Fibroblast of the conjunctiva (primary cell): ENCODE results near the gene DNAJC11.
"Not testable (repeated sequence)": the region's sequence is repeated elsewhere in the genome, so short reads cannot be mapped to it uniquely, and the experiment has no call there.

Source experiments
- DNase-seq: peaks from one replicate; pipeline ENCODE4 v3.0.0-alpha.2; 2010; ENCODE audit warnings: low read depth

Gene DNAJC11

GRCh38 chr1:6695868-6696267 is 5.7 kb downstream of the DNAJC11 start:
- no peak for DNase-seq

GRCh38 chr1:6694121-6694713 is 7.4 kb downstream of the DNAJC11 start:
- DNase-seq: no peak

- no peak for DNase-seq
These were observed 8.7 kb downstream of the DNAJC11 start for GRCh38 chr1:6692956-6693355.

- DNase-seq: no peak
These were observed 10.1 kb downstream of the DNAJC11 start for GRCh38 chr1:6691507-6691906.

GRCh38 chr1:6690186-6690585 is 11.4 kb downstream of the DNAJC11 start:
- no peak for DNase-seq

- DNase-seq: no peak
These were observed 12.9 kb downstream of the DNAJC11 start for GRCh38 chr1:6688757-6689156.

- no peak for DNase-seq
These were observed 13.6 kb downstream of the DNAJC11 start for GRCh38 chr1:6688001-6688400.

- DNase-seq: no peak
These were observed 15.3 kb downstream of the DNAJC11 start for GRCh38 chr1:6686294-6686693.

GRCh38 chr1:6685381-6685780 is 16.2 kb downstream of the DNAJC11 start:
- no peak for DNase-seq

- DNase-seq: no peak
These were observed 18.2 kb downstream of the DNAJC11 start for GRCh38 chr1:6683434-6683833.

- DNase-seq: no peak
These were observed 25.7 kb downstream of the DNAJC11 start for GRCh38 chr1:6675941-6676340.

GRCh38 chr1:6674771-6675170 is 26.8 kb downstream of the DNAJC11 start:
- no peak for DNase-seq

- DNase-seq: no peak
These were observed 27.7 kb downstream of the DNAJC11 start for GRCh38 chr1:6673816-6674398.

GRCh38 chr1:6672558-6672957 is 29.1 kb downstream of the DNAJC11 start:
- no peak for DNase-seq

GRCh38 chr1:6668503-6668902 is 33.1 kb downstream of the DNAJC11 start:
- DNase-seq: no peak

- DNase-seq: no peak
These were observed 34.5 kb downstream of the DNAJC11 start for GRCh38 chr1:6667139-6667538.

GRCh38 chr1:6666696-6667095 is 34.9 kb downstream of the DNAJC11 start:
- no peak for DNase-seq

- not testable (repeated sequence) for DNase-seq
These were observed 39.1 kb downstream of the DNAJC11 start for GRCh38 chr1:6662468-6662867.

- no peak for DNase-seq
These were observed 41.1 kb downstream of the DNAJC11 start for GRCh38 chr1:6660415-6661049.

GRCh38 chr1:6658359-6659060 is 43.1 kb downstream of the DNAJC11 start:
- no peak for DNase-seq

- DNase-seq: no peak
These were observed 44.5 kb downstream of the DNAJC11 start for GRCh38 chr1:6657138-6657537.

- DNase-seq: no peak
These were observed 48.0 kb downstream of the DNAJC11 start for GRCh38 chr1:6653436-6654290.
